GM19035 (cell line): Measurements from ENCODE around the gene MAP2K7.
A peak's percentile ranks its signal among the peaks of the same experiment; 100 is the strongest.
"Not testable (repeated sequence)": the region's sequence is repeated elsewhere in the genome, so short reads cannot be mapped to it uniquely, and the experiment has no call there.

Experiments
- ATAC-seq: cut with Tn5 transposase; IDR thresholded peaks from one replicate; pipeline ENCODE4 v1.9.1; 2021; ENCODE audit not compliant: unreplicated experiment

MAP2K7 gene

GRCh38 chr19:7928741-7929701 lies 25.3 kb downstream of the MAP2K7 start:
- no peak for ATAC-seq

GRCh38 chr19:7930030-7930429 lies 26.4 kb downstream of the MAP2K7 start:
- ATAC-seq: not testable (repeated sequence)

- no peak for ATAC-seq
These were observed 27.1 kb downstream of the MAP2K7 start for GRCh38 chr19:7930765-7931164.

DNA sequence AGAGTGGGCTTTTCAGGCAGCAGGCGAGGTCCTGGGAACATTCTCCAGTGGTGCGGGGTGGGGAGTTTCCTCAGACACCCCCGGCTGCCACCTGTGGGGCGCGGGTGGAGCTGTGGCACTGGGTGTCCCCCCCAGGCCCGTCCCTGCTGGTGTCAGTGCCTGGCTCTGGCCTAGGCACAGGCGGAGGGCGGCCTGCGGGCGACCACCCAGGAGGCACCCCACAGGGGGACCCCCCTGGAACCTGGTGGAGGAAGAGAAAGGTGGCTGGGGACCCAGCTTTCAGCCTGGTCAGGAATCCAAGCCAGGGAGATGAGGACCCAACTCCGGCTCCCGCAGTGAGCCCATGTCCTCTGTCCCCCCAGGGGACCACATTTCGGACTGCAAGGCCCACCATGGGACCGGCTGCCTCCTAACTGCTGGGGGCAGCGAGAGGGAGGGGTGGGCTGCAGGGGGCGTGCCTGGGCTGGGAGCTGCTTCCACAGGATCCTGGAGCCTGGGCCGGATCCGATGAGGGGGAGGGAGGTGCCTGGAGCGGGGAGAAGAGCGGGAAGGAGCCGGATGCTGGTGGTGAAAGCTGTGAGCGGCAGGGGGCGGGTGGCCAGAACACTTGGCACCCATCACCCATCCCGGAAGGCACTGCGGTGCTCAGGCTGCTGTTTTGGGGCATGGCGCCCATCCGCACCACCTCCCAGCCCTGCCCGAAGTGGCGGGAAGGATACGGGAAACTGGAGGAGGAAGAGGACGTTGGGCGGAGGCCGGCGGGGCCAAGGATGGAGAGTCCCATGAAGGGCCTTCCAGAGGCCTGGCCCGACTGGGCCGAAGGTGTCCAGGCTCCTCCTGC lies 27.8 kb downstream of the MAP2K7 start:
- ATAC-seq: no peak

- no peak for ATAC-seq
These were observed 28.7 kb downstream of the MAP2K7 start for GRCh38 chr19:7932276-7932929.

DNA sequence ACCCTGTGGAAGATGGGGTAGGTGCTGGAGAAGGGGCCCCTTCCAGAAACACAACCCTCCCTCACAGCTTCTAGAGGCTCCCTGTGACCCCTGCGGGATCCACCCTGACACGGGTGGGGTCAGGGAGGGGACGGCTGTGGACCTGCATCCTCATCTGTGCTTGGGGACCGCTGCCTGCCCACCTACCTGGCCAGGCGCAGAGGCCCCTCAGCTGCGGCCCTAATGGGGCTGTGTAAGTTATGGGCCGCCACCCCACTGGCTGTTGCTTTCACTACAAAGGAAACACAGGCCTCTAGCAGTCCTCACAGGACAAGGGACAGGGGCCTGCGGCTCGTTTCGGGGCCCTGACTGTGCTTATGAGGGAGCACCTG lies 29.2 kb downstream of the MAP2K7 start:
- ATAC-seq: no peak

DNA sequence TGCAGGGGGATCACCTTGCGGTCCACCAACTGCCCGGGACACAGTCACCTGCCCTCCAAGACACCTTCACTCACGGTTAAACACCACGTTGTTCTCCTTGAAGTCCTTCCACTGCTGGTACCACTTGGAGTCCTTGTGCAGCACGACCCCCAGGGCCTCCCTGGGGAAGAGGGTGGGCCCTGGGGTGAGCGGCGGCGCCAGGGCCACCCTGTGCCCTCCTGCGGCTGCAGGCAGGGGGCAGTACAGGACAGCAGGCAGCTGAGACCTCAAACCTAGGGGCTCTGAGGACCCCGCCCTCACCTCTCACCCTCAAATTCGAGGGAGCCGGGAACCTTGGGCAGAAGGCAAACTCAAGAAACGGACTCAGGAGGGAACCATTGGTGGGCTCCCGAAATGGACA lies 29.7 kb downstream of the MAP2K7 start:
- no peak for ATAC-seq

DNA sequence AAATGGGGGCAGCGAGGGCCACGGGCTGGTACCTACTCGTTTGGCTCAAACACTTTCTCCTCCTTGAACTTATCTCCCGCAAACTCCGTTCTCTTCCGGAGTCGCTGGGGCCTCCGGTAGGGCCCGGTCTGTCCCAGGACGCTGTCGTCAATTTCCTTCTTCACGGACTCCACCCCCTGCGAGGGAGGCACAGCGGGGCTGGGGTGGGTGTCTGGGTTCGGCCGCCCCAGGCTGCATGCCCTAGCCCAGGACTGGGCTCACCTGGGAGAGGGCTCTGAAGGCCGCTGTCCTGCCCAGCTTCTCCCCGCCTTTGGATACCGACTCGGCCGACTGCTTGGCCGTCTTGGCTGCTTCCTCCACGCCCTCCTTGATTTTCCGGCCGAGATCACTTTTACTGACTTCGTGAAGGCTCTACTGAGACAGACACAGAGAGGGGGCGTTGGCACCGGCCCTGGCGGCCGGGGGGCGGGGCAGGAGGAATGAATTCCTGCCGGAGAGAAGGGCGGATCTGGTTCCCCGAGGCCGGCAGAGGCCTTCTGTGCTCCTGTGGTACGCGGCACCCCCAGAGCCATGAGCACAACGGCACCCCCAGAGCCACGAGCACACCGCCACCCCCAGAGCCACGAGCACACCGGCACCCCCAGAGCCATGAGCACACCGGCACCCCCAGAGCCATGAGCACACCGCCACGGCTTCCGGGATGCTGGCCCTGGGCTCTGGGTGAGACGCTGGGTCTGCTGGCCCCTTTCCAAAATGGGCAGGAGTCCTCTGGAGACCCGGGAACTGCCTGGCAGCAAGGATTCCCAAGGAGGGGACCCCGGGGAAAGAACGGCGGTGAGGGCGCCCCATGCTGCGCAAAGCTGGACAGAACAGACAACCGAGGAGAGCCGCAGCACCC lies 30.4 kb downstream of the MAP2K7 start:
- ATAC-seq: no peak

GRCh38 chr19:7934766-7935165 lies 31.1 kb downstream of the MAP2K7 start:
- no peak for ATAC-seq

DNA sequence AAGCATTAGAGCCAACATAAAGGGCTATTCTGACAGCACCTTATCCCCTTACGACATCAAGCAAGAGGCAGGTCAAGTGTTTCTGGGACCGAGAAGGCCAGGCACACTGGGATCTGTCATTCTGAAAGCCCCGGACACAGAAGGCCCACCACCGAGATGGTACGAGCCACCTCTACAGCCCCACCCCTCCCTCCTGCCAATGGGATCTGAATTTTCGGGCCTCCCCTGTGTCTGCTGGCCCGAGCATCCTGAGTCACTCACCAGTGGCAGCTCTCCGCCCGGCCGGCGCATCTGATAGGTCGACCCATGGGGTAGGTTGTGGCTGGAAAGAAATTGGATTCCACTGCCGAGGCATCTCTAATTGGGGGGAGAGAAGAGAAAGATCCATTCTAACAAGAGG lies 37.2 kb downstream of the MAP2K7 start:
- no peak for ATAC-seq

DNA sequence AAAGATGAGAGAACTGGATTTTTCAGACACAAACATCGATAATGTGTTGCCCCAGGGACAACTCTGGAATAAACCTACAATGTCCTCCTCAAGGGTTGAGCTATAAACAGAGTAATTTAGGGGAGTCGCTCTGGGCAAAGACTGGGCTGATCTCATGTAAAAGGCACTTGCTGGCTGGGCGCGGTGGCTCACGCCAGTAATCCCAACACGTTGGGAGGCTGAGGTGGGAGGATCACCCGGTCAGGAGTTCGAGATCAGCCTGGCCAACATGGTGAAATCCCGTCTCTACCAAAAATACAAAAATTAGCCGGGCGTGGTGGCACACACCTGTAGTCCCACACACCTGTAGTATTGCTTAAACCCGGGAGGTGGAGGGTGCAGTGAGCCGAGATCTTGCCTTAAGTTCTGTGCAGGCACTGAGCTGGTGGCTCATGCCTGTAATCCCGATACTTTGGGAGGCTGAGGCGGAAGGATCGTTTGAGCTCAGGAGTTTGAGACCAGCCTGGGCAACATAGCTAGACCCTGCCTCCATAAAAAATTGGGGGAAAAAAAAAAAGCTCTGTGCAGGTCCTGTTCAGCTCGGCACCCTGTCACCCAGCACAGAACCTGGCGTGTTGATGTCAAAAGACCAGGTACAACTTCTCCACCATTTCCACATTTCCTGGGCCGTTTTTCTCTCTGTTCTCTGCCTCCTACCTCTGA lies 38.4 kb downstream of the MAP2K7 start:
- ATAC-seq: no peak

DNA sequence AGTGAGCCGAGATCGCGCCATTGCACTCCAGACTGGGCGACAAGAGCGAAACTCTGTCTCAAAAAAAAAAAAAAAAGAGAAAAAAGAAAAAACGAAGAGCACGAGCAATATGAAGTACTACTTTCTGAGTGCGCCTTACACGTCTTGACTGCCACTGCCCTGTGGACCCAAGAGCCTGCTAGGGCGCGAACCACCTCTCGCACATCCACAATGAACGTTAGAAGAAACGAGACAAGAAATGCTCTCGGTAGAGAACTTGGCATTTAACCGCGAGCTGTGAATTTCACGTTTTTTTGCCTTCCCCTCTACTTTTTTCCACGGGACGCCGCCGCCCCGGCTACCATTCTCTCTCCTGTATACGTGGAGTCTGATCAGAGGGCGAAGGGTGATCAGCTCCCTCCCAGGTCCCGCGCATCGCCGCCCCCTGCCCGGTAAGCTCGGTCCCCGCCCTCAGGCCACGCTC lies 39.3 kb downstream of the MAP2K7 start:
- ATAC-seq: no peak

- ATAC-seq: peak; percentile 97
These were observed 39.9 kb downstream of the MAP2K7 start, which contains the start of gene TIMM44 for GRCh38 chr19:7943444-7944176. Gene TIMM44, minus strand, starts transcription at chr19:7943666. Its CDS starts 15 bp downstream, at chr19:7943651.

DNA sequence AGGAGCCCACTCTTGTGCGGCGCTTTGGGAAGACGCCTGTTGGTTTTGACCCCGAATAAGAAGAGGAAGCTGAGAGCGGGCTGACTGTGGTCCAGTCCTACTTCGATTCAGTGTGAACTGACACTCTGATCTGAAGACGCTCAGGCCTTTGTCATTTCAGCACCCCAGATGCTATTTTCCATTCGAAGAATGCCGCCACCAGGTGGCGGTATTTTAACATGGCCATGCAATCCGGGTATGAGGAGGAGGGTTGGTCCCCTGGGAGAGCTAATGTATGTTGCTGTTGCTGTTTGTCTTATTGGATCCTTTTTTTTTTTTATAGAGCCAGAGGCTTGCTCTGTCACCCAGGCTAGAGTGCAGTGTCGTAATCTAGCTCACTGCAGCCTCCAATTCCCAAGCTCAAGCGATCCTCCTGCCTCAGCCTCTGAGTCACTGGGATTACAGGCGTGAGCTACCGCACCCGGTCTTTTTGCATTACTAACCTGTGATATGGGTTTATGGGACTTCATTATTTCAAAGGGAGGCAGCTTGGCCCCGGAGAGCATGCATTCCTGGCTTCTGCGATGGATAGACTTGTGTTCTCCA lies 40.6 kb downstream of the MAP2K7 start:
- ATAC-seq: peak; percentile 31

DNA sequence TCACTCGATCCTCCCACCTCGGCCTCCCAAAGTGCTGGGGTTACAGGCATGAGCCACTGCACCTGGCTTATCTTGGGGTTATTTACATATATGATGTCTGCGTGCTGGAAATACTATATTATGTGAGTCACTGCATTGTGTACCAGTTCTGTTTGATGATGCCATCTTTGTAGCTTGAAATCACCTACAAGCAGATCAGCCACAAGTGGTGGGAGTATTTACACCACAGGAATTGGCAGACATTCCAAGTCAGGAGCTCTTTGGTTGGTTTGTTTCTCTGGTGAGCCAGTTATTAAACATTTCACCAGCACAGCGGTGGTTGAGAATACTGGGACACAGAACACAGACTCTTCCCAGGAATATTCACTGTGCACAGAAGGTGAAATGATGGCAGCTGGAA lies 44.3 kb downstream of the MAP2K7 start:
- no peak for ATAC-seq

DNA sequence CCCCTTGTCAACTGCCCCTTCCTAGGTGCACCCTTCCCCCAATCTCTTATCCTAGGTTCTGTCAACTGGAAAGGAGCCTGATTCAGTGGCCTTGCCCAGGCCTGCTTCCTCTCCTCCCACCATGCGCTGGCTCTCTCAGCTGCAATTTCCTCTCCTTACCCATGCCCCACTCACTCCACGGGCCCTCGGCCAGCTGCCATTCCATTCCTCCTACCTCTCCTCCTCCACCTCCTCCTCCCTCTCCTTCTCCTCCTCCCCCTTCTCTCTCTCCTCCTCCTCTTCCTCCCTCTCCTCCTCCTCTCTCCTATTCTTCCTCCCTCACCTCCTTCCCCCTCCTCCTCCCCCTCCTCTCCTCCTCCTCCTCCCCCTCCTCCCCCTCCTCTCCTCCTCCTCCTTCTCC lies 49.4 kb downstream of the MAP2K7 start:
- ATAC-seq: no peak

DNA sequence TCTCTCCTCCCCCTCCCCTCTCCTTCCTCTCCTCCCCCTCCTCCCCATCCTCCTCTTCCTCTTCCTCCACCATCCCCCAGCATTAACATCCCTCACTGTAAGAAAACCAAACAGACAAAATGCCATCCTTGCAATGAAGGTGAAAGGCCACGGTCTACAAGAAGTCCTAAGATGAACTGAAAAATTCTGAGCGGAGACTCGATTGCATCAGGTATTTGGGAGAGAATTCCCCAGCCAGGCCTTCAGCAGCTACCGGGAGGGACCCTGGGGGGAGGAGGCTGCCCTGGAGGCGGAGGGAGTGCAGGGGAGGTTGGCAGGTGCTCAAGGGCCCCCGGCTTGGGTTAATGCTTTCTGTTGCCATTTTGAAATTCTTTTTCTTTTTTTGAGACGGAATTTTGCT lies 49.9 kb downstream of the MAP2K7 start:
- ATAC-seq: no peak

DNA sequence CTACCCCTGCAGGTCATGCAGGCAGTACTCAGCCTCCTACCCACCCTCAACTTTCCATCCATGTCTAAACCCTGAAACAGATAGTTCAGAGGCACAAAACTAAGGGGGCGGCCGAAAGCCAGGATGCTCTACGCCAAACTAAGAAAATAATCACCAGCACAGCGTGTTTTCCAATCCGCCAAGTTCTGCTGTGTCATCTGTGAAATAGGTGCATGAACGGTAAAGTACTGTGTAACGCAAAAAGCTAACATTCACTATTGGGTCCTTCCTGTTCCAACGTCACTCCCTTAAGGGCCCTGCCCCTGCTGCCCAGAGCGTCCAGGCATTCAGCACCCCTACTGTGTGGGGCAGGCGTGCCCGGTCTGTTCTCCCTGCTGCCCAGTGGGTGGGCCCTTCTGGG lies 52.0 kb downstream of the MAP2K7 start:
- no peak for ATAC-seq

- ATAC-seq: no peak
These were observed 55.5 kb downstream of the MAP2K7 start for GRCh38 chr19:7959211-7959610.
